Activated CD8-positive, alpha-beta memory T cell treated with anti-CD3 and anti-CD28 coated beads, Interleukin-2, amount 50 U/mL, for 1 hour (primary cell): Measurements from ENCODE around the gene PARD3B.

ENCODE experiments used
- DNase-seq: peaks from one replicate; pipeline ENCODE4 v3.0.0-alpha.2; 2020; ENCODE audit errors: extremely low read depth

The PARD3B gene

GRCh38 chr2:205013586-205013985, 468.3 kb downstream of the PARD3B start:
- no peak for DNase-seq

- DNase-seq, result no peak
Observed at GRCh38 chr2:205014201-205014600, 468.9 kb downstream of the PARD3B start.

GRCh38 chr2:205017381-205017780, 472.1 kb downstream of the PARD3B start:
- DNase-seq, result no peak

- no peak for DNase-seq
Observed at GRCh38 chr2:205017912-205018311, 472.6 kb downstream of the PARD3B start.

- DNase-seq, result no peak
Observed at GRCh38 chr2:205020673-205021072, 475.4 kb downstream of the PARD3B start.

GRCh38 chr2:205022841-205023240, 477.6 kb downstream of the PARD3B start:
- no peak for DNase-seq

- no peak for DNase-seq
Observed at GRCh38 chr2:205024822-205025518, 479.7 kb downstream of the PARD3B start.

- DNase-seq, result no peak
Observed at GRCh38 chr2:205025580-205026240, 480.4 kb downstream of the PARD3B start.

- no peak for DNase-seq
Observed at GRCh38 chr2:205030695-205031094, 485.4 kb downstream of the PARD3B start.

- DNase-seq, result no peak
Observed at GRCh38 chr2:205032093-205032551, 486.8 kb downstream of the PARD3B start.

- DNase-seq, result no peak
Observed at GRCh38 chr2:205033431-205033830, 488.2 kb downstream of the PARD3B start.

GRCh38 chr2:205034034-205034433, 488.8 kb downstream of the PARD3B start:
- DNase-seq, result no peak

GRCh38 chr2:205040323-205040722, 495.0 kb downstream of the PARD3B start:
- no peak for DNase-seq

- DNase-seq, result no peak
Observed at GRCh38 chr2:205041472-205042130, 496.3 kb downstream of the PARD3B start.

GRCh38 chr2:205043285-205043684, 498.0 kb downstream of the PARD3B start:
- no peak for DNase-seq

- DNase-seq, result no peak
Observed at GRCh38 chr2:205045706-205046105, 500.4 kb downstream of the PARD3B start.

- DNase-seq, result no peak
Observed at GRCh38 chr2:205047273-205047839, 502.1 kb downstream of the PARD3B start.

GRCh38 chr2:205051417-205051816, 506.1 kb downstream of the PARD3B start:
- no peak for DNase-seq

- DNase-seq, result no peak
Observed at GRCh38 chr2:205052781-205053180, 507.5 kb downstream of the PARD3B start.

GRCh38 chr2:205053827-205054410, 508.6 kb downstream of the PARD3B start:
- no peak for DNase-seq

- DNase-seq, result no peak
Observed at GRCh38 chr2:205054789-205055188, 509.5 kb downstream of the PARD3B start.

- no peak for DNase-seq
Observed at GRCh38 chr2:205055251-205055650, 510.0 kb downstream of the PARD3B start.
